Erythroblast (primary cell): ENCODE data around the gene ANKRD62.

Source experiments
- GATA1 ChIP-seq: IDR thresholded peaks from 2 replicates; pipeline ENCODE4 v1.6.1; 2011; ENCODE audit warnings: low read depth, mild to moderate bottlenecking, control low read depth, low read length, moderate library complexity
- POLR2A ChIP-seq: IDR thresholded peaks from 2 replicates; pipeline ENCODE4 v1.6.1; 2011; ENCODE audit warnings: mild to moderate bottlenecking, low read length

DNA sequence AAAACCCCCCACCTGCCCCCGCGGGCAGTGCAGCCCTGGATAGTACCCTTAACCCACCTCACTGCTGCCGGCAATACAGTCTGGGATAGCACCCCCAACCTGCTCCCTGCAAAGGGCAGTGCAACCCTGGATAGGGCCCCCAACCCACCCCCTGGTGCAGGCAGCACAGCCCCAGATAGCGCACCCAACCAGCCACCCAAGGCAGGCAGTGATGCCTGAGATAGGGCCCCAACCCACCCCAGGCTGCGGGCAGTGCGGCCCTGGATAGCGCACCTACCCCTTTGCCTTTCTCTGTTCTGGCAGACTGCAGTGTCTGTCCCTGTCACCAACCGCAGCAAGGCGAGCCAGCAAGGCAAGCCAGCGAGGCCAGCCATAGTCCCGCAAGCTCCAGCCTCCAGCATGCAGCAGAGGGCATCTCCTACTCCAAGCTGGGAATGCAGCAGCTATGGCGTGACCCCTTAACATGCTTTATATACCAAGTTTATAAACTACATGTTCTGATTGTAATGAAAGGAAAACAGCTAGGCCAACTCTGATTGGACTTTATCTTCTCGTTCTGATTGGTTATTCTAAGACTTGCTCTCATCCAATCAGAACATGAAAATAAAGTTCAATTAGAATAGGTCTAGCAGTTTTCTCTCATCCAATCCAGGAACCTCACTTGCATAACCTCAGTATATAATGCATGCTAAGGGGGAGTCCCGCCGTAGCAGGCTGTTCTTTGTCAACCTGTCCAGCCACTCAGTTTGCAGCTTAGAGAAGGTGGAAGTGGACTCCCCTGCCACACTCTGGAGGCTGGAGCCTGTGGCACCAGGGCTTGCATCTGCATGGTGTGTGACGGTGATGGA, 34.1 kb upstream of the ANKRD62 start:
- TF ChIP-seq POLR2A (no peak), GATA1 (no peak)
